GM18951 (cell line): ENCODE measurements around the gene PAXX.

ENCODE experiments used
- POLR2A ChIP-seq: IDR thresholded peaks from 4 replicates; pipeline ENCODE4 v1.6.1; 2011; ENCODE audit warnings: mild to moderate bottlenecking; ENCODE audit not compliant: insufficient read length, insufficient read depth; ENCODE audit errors: extremely low read depth
- in situ Hi-C: fragments of 300-500 bp; cut with MboI; formaldehyde crosslinking; loops from one replicate; pipeline ENCODE4 v1.12.0; 2022; ENCODE audit warnings: low sequenced_read_pairs, mixed read lengths, inconsistent platforms; ENCODE audit not compliant: unreplicated experiment

Gene PAXX

GRCh38 chr9:137011907-137012675 lies 19.9 kb downstream of the PAXX start:
- in situ Hi-C loops = no loop called here
- no peak for TF ChIP-seq POLR2A

GRCh38 chr9:137012694-137013570 lies 20.7 kb downstream of the PAXX start:
- in situ Hi-C loops = no loop called here
- TF ChIP-seq POLR2A = no peak

- no peak for TF ChIP-seq POLR2A
- in situ Hi-C loops = no loop called here
These were observed 21.3 kb downstream of the PAXX start for GRCh38 chr9:137013571-137013940.

- no peak for TF ChIP-seq POLR2A
- in situ Hi-C loops = no loop called here
These were observed 21.9 kb downstream of the PAXX start for GRCh38 chr9:137014166-137014565.

- TF ChIP-seq POLR2A = no peak
- in situ Hi-C loops = no loop called here
These were observed 22.7 kb downstream of the PAXX start for GRCh38 chr9:137014776-137015539.

- TF ChIP-seq POLR2A = no peak
These were observed 23.3 kb downstream of the PAXX start for GRCh38 chr9:137015540-137015930.

GRCh38 chr9:137015976-137016375 lies 23.8 kb downstream of the PAXX start:
- TF ChIP-seq POLR2A = no peak
- in situ Hi-C loops = no loop called here

More at GRCh38 chr9:137015540-137015930, 23.3 kb downstream of the PAXX start:
- in situ Hi-C loops = no loop called here

GRCh38 chr9:137016436-137016835 lies 24.2 kb downstream of the PAXX start:
- no peak for TF ChIP-seq POLR2A
- in situ Hi-C loops = no loop called here

- TF ChIP-seq POLR2A = no peak
- in situ Hi-C loops = no loop called here
These were observed 24.8 kb downstream of the PAXX start for GRCh38 chr9:137017071-137017470.

- TF ChIP-seq POLR2A = no peak
- in situ Hi-C loops = no loop called here
These were observed 25.7 kb downstream of the PAXX start for GRCh38 chr9:137017791-137018497.

- in situ Hi-C loops = no loop called here
- no peak for TF ChIP-seq POLR2A
These were observed 26.7 kb downstream of the PAXX start for GRCh38 chr9:137018761-137019559.
